Superior temporal gyrus (tissue), 1 donor: ENCODE results near the gene TUBGCP6.

Experiments used
- DNase-seq: peaks from one replicate; pipeline ENCODE4 v3.0.0-alpha.2; 2016; ENCODE audit errors: extremely low spot score

The TUBGCP6 gene

DNA sequence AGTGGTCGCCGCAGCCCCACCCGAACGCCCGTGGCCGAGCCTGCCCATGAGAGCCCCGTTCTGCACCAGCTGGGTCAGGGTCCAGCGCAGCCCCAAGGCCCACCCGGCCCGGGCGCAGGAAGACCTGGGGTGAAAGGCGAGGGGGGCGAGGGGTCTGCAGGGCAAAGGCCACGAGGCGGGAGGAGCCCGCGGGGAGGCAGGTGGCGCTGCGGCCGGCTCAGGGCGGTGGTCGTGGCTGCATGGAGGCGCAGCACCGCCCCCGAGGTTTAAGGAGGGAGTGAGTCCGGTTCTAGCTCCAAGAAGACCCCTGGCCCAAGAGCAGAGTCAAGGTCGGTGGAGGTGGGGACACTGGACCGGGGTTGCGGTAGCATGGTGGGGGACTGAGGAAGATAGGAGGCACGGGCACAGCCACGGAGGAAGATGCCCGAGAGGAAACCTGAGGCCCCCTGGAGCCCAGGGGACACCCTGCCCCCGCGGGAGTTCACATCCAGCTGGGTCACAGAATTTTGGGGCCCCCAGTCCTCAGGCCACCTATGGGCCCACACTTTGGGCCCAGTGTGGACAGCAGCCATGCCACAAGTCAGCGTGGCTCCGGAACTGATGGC lies 6.8 kb upstream of the TUBGCP6 start:
- DNase-seq: no peak

DNA sequence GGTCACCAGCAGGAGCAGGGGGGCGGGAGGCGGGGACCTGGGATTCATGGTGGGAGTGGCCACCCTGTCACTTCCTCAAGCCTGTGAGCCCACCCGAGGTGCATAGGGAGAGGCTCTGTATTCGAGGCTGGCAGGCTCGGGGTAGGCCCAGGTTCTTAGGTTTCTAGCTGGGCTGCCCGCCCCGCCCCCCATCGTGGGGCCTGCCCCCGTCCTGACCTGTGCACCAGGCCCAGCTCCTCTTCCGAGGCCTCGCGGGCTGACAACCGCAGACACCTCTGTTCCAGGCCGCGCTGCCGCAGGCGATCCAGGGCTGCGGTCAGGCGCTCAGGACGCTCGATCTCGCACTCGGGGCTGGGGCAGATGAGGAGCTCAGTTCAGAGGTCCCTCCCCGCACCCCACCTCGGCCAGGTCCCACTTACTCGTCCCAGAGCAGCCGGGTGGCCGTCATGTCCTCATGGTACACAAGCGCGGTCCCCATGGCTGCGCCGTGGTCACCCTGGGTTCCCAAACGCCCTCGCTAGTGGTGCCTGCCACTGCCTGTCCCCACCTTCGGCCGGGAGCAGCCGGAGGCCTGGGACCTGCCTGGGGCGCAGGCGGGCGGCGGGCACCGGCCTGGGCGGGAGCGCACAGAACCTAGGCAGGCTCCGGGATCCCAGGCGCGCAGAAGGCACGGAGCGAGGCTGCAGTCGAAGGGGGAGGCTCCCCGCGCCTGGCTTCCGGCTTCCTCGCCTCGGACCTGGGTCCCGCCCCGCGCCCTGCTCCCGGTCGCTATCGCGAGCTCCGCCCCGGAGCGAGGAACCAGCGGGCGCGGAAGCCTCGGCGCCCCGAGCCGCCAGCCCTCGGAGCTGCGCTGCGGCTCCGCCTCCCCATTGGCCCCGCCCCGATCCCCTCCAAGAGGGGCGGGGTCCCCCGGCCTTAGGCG lies 6.0 kb upstream of the TUBGCP6 start, which contains the start of gene HDAC10:
HDAC10 (minus strand) TSS at position 711 of the 922 bp plus-strand sequence; CDS start at position 478, 233 bp downstream.
- DNase-seq: no peak

DNA sequence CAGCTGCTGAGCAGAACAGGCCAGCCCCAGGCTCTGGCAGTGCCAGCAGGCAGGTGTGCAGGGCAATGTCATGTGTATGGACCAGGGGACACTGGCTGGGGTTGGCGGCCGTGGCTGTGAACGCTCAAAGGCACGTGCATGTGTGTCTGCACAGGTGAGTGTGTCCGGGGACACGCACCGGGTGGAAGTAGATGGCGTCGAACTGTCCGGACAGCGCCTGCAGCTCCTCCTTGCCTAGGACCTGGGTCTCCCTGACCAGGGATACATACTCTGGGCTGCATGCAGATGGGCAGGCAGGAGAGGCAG lies 5.4 kb upstream of the TUBGCP6 start:
- no peak for DNase-seq

DNA sequence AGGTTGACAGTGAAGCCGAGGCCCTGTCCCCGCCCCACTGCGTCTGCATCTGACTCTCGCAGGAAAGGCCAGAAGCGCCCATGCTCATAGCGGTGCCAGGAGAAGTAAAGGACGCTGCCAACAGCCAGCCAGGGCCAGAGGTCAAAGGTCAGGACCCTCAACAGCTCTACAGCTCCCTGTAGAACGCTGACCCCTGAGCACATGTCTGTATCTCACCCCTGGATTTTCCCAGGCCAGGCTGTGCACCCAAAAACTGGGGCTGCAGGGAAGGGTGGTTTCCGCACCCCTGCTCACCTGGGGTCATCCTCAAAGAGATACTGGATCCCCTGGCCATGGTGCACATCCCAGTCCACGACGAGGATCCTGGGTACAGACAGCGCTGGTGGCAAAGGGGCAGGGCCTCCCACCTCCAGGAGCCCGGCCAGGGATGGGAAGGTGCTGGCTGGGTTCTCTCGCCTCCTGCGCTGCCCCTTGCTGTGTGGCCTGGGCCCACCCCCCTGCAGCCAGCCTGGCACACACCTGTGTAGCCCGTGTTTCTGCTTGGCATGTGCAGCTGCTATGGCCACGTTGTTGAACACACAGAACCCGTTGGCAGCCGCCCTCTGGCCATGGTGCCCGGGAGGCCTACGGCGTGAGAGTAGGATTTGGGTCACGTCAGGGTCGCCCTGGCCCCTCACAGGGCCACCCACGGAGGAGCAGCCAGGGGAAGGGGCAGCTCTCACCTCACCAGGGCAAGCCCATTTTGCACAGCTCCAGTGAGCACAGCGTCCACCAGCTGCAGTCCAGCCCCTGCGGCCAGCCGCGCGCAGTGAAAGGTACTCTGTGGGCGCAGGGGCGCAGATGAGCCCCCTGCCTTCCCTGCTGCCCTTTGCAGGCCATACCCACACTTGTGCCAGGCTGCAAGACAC lies 4.8 kb upstream of the TUBGCP6 start:
- DNase-seq: no peak

DNA sequence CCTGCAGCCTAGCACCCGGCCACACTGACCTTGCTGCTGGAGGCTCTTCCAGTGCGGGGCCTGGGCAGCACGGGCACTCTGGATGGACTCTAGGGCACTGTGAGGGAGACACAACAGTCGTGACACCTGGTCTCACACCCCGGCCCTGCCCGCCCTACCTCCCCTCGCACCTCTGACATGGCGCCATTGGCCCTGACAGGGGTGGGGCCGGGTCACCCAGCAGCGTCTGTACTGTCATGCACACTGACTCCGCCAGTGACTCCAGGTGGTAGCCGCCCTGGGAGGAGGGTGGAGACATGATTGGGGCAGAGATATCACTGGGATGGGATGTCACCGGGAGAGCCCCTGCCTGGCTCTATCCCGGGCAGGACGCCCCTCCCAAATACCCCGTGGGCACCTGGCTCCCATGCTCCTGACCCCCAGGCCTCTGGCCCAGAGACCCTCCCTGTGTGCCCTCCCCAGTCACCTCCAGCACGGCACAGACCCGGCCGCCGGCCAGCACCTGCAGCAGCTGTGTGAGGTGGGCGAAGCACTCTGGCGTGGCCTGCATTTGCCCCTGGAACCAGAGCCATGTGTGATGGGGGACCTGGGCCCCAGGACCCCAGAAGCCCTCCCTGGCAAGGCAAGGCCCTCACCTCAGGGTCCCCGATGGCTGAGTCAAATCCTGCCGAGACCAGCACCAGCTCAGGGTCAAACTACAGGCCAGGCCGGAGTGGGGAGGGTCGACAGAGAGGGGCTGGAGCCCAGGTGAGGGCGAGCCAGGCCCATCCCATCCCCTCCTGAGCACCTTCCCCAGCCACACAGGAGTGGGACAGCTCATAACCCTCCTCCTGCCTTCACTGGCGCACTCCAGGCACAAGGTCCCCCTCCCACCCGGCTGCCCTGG lies 3.6 kb upstream of the TUBGCP6 start:
- no peak for DNase-seq

DNA sequence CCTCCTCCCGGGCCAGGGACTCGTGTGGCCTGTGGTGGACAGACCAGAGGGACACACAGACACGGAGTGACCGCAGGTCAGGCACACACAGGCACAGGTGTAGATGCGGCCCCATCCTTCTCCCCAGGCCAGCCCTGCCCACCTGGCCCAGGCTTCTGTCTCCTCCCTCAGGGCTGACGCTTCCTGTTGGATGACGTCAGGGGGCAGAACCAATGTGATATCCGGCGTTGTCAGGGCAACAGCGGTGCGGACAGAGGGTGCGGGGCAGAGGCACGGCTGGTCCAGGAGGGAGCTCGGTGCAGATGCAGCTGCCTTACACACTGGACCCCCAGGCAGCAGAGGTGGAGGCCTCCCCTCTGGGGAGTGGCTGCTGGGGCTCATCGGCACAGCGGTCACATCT lies 2.9 kb upstream of the TUBGCP6 start:
- DNase-seq: no peak

DNA sequence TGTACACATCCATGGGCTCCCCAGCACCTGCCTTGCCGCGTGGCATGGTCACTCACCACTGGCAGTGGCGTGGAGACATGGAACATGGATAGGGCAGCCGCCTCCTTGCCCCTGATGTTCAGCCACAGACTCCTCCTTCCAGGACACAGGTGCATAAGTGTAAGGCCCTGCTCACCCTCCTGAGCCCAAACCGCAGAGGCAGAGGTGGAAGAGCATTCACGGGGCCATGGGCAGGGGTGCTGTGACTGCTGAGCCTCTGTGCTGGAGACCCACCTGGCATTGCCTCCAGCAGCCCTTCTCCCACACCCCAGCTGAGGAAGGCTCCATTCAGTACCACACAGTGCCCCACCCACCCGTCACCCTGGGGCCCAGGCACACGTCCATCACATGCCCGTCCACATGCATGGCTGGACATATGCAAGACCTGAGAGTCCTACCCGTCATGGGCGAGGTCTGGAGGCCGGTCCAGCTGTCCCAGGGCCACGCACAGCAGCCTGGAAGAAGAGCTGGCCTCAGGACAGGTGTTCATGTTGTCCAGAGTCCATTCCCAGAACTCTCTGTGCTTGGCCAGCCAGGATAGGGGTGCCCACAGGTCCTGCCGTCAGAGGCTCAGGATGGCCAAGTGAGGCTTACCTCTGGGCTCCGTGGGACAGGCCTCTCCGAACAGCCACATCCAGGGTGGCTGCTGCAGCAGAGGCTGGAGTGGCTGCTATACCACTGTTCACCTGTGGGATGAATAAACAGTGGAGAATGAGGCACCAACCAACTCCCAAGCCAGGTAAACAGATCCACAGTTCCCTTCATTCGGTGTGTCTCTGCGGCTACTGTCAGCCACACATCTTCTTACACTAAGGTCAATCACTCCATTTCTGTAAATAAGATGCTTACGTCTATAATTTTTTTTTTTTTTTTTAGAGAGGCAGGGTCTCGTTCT lies 1.7 kb upstream of the TUBGCP6 start:
- DNase-seq: no peak

DNA sequence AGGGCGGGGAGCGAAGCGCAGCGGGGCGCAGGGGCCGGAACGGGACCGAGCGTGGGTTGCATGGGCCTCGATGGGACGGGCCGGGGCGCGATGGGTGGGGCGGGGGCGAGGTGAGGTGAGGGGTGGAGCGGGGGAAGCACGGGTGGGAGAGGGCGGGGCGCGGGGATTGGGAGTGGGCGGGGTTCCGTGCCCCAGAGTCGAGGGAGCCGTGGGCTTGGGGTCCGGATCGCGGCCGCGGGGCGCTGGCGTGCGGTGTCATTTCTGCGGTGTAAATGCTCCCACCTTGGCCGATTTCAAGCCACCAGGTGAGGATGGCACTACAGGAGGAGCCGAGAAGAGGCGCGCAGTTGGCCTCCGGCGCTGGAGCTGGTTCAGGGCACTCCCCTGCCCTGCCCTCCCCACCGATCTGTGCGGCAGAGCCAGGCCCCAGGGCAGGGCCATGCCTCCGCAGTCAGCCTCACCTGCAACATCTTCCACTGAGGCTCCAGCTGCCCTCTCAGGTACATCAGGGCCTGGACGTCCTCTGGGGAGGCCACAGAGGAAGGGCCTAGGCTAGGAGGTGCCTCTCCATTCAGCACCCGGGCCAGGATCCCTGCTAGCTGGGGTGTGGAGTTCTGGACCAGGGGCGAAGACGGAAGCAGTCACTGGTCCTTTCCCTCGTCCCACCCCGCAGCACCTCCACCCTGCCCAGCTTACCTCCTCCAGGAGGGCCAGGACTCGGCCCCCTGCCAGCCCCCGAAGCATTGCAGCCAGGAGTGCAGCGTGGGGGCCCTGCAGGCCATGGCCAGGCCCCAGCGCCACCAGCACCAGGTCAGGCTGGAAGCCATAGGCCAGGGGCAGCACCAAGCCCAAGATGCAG lies 620 bp upstream of the TUBGCP6 start:
- no peak for DNase-seq

DNA sequence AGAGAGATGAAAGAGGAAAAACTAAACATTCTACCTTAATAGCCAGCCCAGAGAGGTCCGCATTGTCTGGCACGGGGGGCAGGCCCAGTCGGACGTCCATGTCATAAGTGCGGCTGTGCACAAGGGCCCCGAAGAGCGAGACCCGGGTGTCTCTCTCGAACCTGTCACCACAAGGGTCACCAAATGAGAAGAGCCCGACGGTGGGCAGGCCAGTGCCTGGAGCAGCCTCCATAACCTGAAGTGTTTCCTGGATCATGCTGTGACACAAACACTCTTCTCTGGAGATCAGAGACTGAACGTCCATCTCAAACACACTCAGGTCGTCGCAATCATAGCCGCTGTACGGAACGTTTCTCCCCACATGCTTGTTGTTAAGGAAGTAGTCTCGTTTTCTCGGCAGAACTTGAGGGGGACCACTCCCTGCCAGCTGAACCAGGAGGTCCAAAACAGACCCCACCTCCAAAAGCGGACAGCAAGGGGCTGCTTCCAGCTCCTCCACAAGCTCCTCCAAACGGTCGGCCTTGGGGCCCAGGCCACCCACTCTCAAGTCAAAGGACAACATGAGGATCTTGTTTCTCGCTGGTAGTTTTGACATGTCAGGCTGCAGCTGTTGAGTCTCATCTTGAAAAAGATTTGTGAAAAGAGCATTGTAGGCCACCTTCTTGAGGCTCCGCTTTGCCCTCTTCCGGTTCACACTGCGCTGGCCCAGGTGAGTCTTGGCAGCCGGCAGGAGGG lies 971 bp downstream of the TUBGCP6 start:
- DNase-seq: no peak

DNA sequence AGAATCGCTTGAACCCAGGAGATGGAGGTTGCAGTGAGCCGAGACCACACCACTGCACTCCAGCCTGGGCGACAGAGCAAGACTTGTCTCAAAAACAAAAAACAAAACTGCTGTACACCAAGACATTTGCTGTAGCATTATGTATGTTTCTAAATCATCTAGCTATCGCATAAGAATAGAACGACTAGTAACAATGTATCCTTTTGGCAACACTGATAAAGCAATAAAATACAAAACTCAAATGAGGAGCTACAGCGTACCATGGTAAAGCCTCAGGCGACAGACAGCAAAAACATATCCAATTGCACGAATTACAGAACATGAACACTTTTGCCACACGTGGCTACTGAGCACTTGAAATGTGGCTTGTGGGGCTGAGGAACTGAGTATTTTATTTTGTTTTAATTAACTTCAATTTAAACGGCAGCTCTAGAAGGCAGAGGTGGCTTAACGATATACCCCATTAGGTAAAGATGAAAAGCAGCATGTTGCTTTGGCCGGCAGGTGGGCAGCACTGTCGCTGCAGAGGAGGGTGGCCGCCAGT lies 2.3 kb downstream of the TUBGCP6 start:
- DNase-seq: no peak

DNA sequence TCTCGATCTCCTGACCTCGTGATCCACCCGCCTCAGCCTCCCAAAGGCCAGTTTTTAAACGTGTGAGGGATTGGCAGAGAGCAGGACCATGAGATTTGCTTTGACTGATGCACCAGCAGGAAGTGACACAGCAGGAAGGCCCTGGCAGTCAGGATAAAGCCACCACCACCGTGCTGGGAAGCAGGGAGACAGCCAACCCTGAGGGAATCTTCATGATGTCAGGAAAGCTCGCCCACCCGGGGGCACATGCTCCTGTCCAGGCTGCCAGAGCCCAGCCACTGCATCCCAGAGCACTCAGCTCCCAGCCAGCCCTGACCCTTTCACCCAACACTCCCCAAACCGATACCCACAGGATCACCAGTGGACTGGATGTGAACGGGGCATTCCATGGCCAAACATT lies 6.1 kb downstream of the TUBGCP6 start:
- DNase-seq: no peak

DNA sequence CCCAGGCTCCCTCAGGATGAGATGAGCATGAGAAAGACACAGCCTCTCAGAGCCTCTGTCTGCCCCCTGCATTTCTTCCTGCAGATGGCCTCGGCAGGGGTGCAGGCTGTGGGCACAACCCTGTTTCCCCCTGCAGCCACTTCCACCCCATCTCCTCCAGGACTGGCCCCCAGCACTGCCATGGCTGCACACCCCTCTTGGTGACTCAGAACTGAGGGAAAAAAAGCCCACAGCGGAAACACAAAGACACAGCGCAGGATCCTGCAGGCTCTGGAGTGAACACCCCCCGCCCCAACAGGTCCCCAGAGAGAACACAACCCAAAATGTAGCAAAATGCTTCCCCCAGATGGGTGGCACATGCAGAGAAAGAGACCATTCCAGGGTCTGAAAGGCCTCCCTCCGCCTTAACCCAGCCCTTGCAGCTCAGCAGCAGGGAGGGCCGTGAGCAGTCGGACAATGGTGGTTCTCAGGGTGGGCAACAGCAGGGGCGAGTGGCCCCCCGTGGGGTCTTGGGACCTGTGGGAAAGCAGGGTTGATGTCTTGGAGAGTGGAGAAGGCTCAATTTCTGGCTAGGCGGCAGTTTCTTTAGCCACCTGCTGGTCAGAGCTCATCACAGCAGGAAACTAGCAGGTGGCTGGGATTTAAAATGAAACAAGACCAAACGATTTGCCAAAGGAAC lies 8.0 kb downstream of the TUBGCP6 start:
- DNase-seq: no peak

DNA sequence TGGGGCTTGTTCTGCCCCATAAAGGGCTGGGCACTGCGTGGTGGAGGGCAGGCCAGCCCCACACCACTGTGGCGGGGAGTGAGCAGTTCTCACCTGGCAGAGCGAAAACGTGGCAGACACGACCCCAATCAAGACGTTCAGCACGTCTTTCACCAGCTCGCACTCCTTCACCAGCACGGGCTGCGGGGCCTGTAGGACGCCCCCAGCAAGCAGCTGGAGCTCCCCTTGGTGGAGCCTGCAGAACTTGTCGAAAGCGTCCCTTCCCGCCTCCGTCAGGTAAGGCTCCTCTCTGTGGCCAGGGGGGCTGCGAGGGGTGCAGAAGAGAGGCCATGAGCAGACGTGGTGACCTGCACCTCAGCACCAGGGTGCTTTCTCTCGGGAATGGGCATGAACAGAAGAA lies 11.6 kb downstream of the TUBGCP6 start:
- no peak for DNase-seq

DNA sequence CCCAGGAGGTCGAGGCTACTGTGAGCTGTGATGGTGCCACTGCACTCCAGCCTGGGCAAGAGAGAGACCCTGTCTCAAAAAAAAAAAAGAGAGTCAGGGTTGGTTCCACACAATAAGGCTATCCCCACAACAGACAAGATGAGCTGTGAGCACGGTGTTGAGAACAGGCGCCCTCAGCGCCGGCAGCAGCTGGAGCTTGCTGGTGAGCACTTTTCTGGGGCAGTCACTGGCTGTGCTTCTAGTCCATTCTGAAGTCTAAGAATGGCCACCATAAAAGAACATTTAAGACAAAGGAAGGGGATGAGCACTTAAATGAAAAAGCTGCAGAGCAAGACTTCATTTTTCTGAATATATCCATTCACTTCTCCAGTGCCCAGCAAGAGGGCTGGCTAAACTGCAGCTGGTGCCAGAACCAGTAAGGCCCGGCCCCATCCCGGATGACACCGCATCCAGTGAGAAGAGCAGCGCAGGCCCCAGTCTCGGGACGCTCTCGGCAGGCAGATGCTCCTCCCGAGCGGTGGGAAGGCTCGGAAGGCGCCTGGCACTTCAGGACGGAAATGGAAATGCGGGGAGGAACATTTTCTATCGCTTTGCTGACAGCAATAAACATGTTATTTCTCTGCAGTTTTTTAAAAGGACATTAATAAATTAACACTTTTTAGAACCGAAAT lies 12.2 kb downstream of the TUBGCP6 start:
- DNase-seq: no peak

DNA sequence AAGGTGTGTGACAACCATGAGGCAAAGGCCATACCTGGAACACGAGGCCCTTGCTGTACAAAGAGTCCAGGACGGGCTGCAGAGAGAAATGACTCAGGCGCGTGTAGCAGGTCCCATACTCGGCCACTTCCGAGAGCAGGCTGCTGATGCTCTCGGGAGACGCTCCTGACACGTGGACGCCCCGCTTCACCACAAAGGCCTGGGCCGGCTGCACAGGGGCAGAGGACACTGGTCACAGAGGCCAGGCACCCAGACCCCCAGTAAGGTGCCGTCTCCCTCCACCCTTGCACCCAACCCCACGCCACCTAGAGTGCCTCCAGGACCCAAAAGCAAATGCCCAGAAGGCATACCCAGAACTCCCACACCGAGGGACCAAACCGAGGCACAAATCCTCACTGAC lies 15.5 kb downstream of the TUBGCP6 start:
- DNase-seq: no peak

DNA sequence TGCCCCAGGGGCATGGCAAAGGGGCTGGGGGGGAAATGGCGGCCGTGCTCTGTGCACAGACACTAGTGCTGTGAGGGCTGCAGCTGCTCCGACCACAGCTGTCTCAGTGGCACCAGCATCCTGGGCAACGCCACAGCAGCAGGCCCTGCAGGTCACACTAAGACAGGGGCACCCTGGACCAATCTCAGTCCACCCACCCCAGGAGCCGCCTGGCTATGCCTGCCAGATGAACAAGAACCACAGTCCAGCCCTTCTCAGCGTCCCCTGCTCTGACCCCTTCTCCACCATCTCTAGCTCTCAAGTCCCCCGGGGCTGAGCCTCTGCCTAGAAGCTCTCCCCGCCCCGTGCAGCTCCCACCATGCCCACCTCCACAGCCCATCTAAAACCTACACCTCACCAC lies 16.5 kb downstream of the TUBGCP6 start:
- DNase-seq: no peak

DNA sequence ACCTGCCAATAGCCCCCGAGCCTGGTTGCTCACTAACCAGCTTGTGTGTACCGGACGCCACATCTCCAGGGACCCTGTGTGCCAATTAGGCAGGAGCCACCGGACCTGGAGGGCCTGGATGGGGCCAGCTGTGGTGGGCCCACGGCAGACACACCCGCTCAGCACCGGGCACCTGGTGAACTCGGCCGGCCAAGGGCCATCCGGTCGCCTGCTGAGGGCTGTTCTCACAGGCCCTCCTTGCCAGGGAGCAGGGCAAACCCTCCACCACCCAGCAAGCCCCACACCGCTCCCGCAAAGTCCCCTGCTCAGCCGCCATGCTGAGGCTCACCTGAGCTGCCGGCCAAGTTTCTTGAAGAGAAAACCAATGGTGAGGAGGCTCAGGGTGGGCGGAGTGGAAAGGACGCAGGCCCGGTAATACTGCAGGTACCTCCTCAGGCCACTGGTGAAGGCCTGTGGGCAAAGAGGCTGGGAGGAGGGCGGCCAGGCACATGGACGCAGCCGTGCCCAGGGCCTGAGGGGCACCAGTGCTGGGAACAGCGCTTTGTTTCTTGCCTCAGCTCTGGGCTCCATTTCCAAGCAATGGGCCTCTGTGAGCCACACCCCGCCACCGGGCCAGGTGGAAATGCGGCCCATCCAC lies 17.1 kb downstream of the TUBGCP6 start:
- DNase-seq: no peak
